CD4-positive, alpha-beta T cell (primary cell): Measurements from ENCODE around the gene NRXN3. TPM values are rescaled to one million over a fixed set of nuclear protein-coding genes. Genes with fewer than 3 reads are reported as not detected.

ENCODE experiments used
- ATAC-seq: fragments of 200-7000 bp; cut with Tn5 transposase; one replicate; pipeline ENCODE4 v1.10.0; 2022; ENCODE audit warnings: mild to moderate bottlenecking; ENCODE audit not compliant: poor library complexity
- CTCF ChIA-PET: fragments of 350-600 bp; sonication (Branson Sonifier 250); formaldehyde crosslinking; loops from one replicate; lab custom pipeline; 2021; ENCODE audit warnings: antibody characterized with exemption, inconsistent platforms; lab: Charles Lee
- POLR2A ChIA-PET: fragments of 350-600 bp; sonication (Branson Sonifier 250); formaldehyde crosslinking; loops from one replicate; lab custom pipeline; 2021; ENCODE audit warnings: antibody characterized with exemption, inconsistent platforms; lab: Charles Lee
- DNase-seq, 14 experiments: peaks; one replicate each; pipeline ENCODE4 v3.0.0-alpha.2; 2013 to 2020; ENCODE audit warnings: mixed read lengths in 2 of 14
- H3K27ac ChIP-seq, 2 donors: one replicate each; pipeline versions ENCODE4 v1.5.1 to v1.7.0; 2013; ENCODE audit warnings: low read length in 2 of 2, low read depth in 1 of 2, mild to moderate bottlenecking in 1 of 2
- H3K27me3 ChIP-seq, 2 experiments: 1 replicate in 1 of 2; 2 replicates in 1 of 2; pipeline versions ENCODE4 v1.6.1 to v1.7.0; 2013; ENCODE audit warnings: low read length in 2 of 2, control low read depth in 1 of 2, mild to moderate bottlenecking in 1 of 2, moderate library complexity in 1 of 2; ENCODE audit not compliant: insufficient read depth in 2 of 2, control insufficient read depth in 1 of 2
- H3K36me3 ChIP-seq: one replicate; pipeline ENCODE4 v1.6.1; 2013; ENCODE audit warnings: low read length, control low read depth; ENCODE audit not compliant: insufficient read depth
- H3K4me1 ChIP-seq: one replicate; pipeline ENCODE4 v1.6.1; 2013; ENCODE audit warnings: low read length, control low read depth; ENCODE audit not compliant: insufficient read depth
- H3K4me3 ChIP-seq: one replicate; pipeline ENCODE4 v1.5.1; 2013; ENCODE audit warnings: mild to moderate bottlenecking, low read length, moderate library complexity
- H3K9me3 ChIP-seq, 2 experiments: 1 replicate in 1 of 2; 2 replicates in 1 of 2; pipeline versions ENCODE4 v1.6.1 to v1.7.0; 2013; ENCODE audit warnings: low read length in 2 of 2, mild to moderate bottlenecking in 2 of 2, control low read depth in 1 of 2, moderate library complexity in 1 of 2; ENCODE audit not compliant: control insufficient read depth in 1 of 2, insufficient read depth in 1 of 2
- H3K27ac Mint-ChIP-seq: one replicate; pipeline ENCODE4 v1.8.0; 2020; ENCODE audit warnings: mixed read lengths
- H3K27me3 Mint-ChIP-seq: one replicate; pipeline ENCODE4 v1.8.0; 2021; ENCODE audit warnings: mixed read lengths
- H3K36me3 Mint-ChIP-seq: one replicate; pipeline ENCODE4 v1.8.0; 2021; ENCODE audit warnings: low read depth, mixed read lengths
- H3K4me1 Mint-ChIP-seq: one replicate; pipeline ENCODE4 v1.8.0; 2021; ENCODE audit warnings: low read depth, mixed read lengths
- H3K4me3 Mint-ChIP-seq: one replicate; pipeline ENCODE4 v1.8.0; 2020; ENCODE audit warnings: mild to moderate bottlenecking, mixed read lengths
- H3K9me3 Mint-ChIP-seq: one replicate; pipeline ENCODE4 v1.8.0; 2020; ENCODE audit warnings: mixed read lengths
- intact Hi-C, 2 experiments: fragments of 100-400 bp; cut with DNase I in 1 of 2; cut with micrococcal nuclease in 1 of 2; formaldehyde crosslinking; loops; one replicate each; pipeline versions ENCODE4 v1.15.1 to v1.9.0; 2023 to 2025; cut with DNase I, micrococcal nuclease
- total RNA-seq, 174 experiments: library from RNA in 2 of 174; stranded (reverse) in 2 of 174; gene quantifications; one replicate each; pipeline ENCODE4 v1.2.3 and lab custom pipeline; 2021 to 2026
- TF ChIP-seq, protein P1 (sequence below): fragments of 200-600 bp; IDR thresholded peaks from one replicate; pipeline ENCODE4 v1.8.0; 2022; ENCODE audit warnings: antibody characterized with exemption, mild to moderate bottlenecking

NRXN3 gene
- total RNA-seq, 2 experiments from 2014 or later = not detected

DNA sequence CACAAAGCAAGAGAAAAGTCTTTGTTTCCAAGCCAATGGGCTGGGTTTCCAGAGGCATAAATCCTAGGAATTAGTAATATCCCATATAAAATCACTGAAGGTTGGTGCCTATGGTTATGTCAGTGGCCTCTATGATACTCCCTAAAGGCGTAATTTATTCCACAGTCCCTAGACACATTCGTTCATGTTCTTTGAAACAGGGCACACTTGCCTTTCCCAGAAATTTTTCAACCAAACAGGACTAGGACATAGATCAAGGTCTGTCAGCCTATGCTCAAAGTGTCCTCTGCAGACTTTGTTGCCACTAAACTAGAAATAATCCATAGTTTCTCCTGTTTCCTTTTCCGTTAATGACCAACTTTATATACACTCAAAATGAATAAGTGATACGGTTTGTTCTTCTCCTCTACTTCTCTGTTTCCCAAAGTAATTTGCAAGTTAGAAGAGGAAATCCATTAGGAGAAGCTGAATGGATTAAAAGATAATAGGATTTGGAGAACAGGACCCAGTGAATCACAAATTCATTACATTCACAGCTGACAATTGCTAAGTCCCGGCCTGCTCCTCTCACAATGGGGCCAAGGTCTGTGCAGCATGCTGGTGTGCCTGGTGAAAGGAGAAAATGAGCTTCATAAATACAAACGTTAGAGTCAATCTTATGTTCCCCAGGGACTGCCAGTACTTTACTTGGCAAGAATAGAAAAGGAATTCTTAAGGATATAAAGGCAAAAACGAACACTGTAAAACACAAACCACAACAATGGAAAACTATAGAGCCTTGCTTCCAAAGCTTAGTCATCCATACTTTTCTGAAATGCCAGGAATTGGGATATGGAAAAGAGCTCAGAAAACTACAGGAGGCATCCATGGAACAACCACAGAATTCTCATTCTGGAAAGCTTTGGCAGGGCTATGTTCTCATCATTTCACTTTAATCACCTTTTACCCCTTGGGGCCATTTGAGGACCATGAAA lies 966.2 kb downstream of the NRXN3 start:
- Mint-ChIP-seq H3K9me3 (peaks cover 2% of the 10 kb centered on the region), H3K27me3 (no peaks in the 10 kb centered on the region), H3K27ac (no peak overlapping the region), H3K36me3 (no peaks in the 10 kb centered on the region), H3K4me1 (no peaks in the 10 kb centered on the region), H3K4me3 (no peak overlapping the region)
- no peak overlapping the region for H3K27ac ChIP-seq
- H3K27me3 ChIP-seq = no peaks in the 10 kb centered on the region
- intact Hi-C loops = no loop called here
- H3K9me3 ChIP-seq = peaks cover 0 to 9% of the 10 kb centered on the region in 2 experiments
- DNase-seq (no peak), ATAC-seq (no peak)
- H3K4me3 ChIP-seq = no peak overlapping the region
- H3K36me3 ChIP-seq = no peaks in the 10 kb centered on the region
- ChIA-PET CTCF (no interaction called here), POLR2A (no interaction called here)
- TF ChIP-seq, protein P1, sequence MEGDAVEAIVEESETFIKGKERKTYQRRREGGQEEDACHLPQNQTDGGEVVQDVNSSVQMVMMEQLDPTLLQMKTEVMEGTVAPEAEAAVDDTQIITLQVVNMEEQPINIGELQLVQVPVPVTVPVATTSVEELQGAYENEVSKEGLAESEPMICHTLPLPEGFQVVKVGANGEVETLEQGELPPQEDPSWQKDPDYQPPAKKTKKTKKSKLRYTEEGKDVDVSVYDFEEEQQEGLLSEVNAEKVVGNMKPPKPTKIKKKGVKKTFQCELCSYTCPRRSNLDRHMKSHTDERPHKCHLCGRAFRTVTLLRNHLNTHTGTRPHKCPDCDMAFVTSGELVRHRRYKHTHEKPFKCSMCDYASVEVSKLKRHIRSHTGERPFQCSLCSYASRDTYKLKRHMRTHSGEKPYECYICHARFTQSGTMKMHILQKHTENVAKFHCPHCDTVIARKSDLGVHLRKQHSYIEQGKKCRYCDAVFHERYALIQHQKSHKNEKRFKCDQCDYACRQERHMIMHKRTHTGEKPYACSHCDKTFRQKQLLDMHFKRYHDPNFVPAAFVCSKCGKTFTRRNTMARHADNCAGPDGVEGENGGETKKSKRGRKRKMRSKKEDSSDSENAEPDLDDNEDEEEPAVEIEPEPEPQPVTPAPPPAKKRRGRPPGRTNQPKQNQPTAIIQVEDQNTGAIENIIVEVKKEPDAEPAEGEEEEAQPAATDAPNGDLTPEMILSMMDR = no peak
- H3K4me1 ChIP-seq = no peaks in the 10 kb centered on the region

- no peaks in the 10 kb centered on the region for H3K4me1 Mint-ChIP-seq
- H3K36me3 ChIP-seq = no peaks in the 10 kb centered on the region
- H3K9me3 Mint-ChIP-seq = peaks cover 2% of the 10 kb centered on the region
- no peak overlapping the region for H3K27ac Mint-ChIP-seq
- ATAC-seq (no peak), DNase-seq (no peak)
- H3K4me3 Mint-ChIP-seq = no peak overlapping the region
- intact Hi-C loops = no loop called here
- no peaks in the 10 kb centered on the region for H3K27me3 ChIP-seq
- H3K9me3 ChIP-seq = peaks cover 0 to 3% of the 10 kb centered on the region in 2 experiments
- no peaks in the 10 kb centered on the region for H3K4me1 ChIP-seq
- H3K4me3 ChIP-seq = no peak overlapping the region
- no peaks in the 10 kb centered on the region for H3K27me3 Mint-ChIP-seq
- H3K36me3 Mint-ChIP-seq = no peaks in the 10 kb centered on the region
- CTCF ChIA-PET = no interaction called here
- H3K27ac ChIP-seq = no peak overlapping the region
- POLR2A ChIA-PET = no interaction called here
- TF ChIP-seq, protein P1 = no peak
Observed at GRCh38 chr14:79137045-79137430, 966.9 kb downstream of the NRXN3 start.

GRCh38 chr14:79137836-79138235 lies 967.7 kb downstream of the NRXN3 start:
- no peaks in the 10 kb centered on the region for H3K4me1 ChIP-seq
- DNase-seq (no peak), ATAC-seq (no peak)
- H3K4me3 ChIP-seq = no peak overlapping the region
- H3K27me3 Mint-ChIP-seq = no peaks in the 10 kb centered on the region
- H3K36me3 ChIP-seq = no peaks in the 10 kb centered on the region
- intact Hi-C loops = no loop called here
- H3K9me3 ChIP-seq = peaks cover 0 to 1% of the 10 kb centered on the region in 2 experiments
- no peak overlapping the region for H3K4me3 Mint-ChIP-seq
- peaks cover 2% of the 10 kb centered on the region for H3K9me3 Mint-ChIP-seq
- no peaks in the 10 kb centered on the region for H3K36me3 Mint-ChIP-seq
- TF ChIP-seq, protein P1 = no peak
- H3K27ac Mint-ChIP-seq = no peak overlapping the region
- no peaks in the 10 kb centered on the region for H3K27me3 ChIP-seq
- H3K27ac ChIP-seq = no peak overlapping the region
- ChIA-PET CTCF (no interaction called here), POLR2A (no interaction called here)
- no peaks in the 10 kb centered on the region for H3K4me1 Mint-ChIP-seq
